Measurements from ENCODE around the gene PLXNA4. TPM values are rescaled to one million over a fixed set of nuclear protein-coding genes. Genes with fewer than 3 reads are reported as not detected.

PLXNA4 gene
- total RNA-seq, 1 donor from 2014 or later, result 3.5 TPM

- TF ChIP-seq, protein P1, sequence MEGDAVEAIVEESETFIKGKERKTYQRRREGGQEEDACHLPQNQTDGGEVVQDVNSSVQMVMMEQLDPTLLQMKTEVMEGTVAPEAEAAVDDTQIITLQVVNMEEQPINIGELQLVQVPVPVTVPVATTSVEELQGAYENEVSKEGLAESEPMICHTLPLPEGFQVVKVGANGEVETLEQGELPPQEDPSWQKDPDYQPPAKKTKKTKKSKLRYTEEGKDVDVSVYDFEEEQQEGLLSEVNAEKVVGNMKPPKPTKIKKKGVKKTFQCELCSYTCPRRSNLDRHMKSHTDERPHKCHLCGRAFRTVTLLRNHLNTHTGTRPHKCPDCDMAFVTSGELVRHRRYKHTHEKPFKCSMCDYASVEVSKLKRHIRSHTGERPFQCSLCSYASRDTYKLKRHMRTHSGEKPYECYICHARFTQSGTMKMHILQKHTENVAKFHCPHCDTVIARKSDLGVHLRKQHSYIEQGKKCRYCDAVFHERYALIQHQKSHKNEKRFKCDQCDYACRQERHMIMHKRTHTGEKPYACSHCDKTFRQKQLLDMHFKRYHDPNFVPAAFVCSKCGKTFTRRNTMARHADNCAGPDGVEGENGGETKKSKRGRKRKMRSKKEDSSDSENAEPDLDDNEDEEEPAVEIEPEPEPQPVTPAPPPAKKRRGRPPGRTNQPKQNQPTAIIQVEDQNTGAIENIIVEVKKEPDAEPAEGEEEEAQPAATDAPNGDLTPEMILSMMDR (IDR thresholded peaks at IDR 0.05; ENCODE audit: unreplicated experiment), result no peak
- Mint-ChIP-seq H3K4me1 (ENCODE audit: unreplicated experiment) (peaks cover 10% of the 10 kb centered on the region), H3K4me3 (ENCODE audit: unreplicated experiment) (no peak overlapping the region), H3K9me3 (ENCODE audit: unreplicated experiment) (no peaks in the 10 kb centered on the region), H3K36me3 (ENCODE audit: low read depth, unreplicated experiment) (no peaks in the 10 kb centered on the region), H3K27me3 (ENCODE audit: unreplicated experiment) (peaks cover 5% of the 10 kb centered on the region), H3K27ac (ENCODE audit: unreplicated experiment) (no peak overlapping the region)
- DNase-seq (ENCODE audit: low spot score), result no peak
These were observed 33.7 kb upstream of the PLXNA4 start for GRCh38 chr7:132609906-132610520.

GRCh38 chr7:132609222-132609621, 33.0 kb upstream of the PLXNA4 start:
- TF ChIP-seq, protein P1 (IDR thresholded peaks at IDR 0.05; ENCODE audit: unreplicated experiment), result no peak
- no peak overlapping the region for H3K27ac Mint-ChIP-seq (ENCODE audit: unreplicated experiment)
- H3K9me3 Mint-ChIP-seq (ENCODE audit: unreplicated experiment), result no peaks in the 10 kb centered on the region
- no peak overlapping the region for H3K4me3 Mint-ChIP-seq (ENCODE audit: unreplicated experiment)
- H3K36me3 Mint-ChIP-seq (ENCODE audit: low read depth, unreplicated experiment), result no peaks in the 10 kb centered on the region
- peaks cover 4% of the 10 kb centered on the region for H3K27me3 Mint-ChIP-seq (ENCODE audit: unreplicated experiment)
- H3K4me1 Mint-ChIP-seq (ENCODE audit: unreplicated experiment), result peaks cover 3% of the 10 kb centered on the region
- DNase-seq (ENCODE audit: low spot score), result no peak

GRCh38 chr7:132608523-132608922, 32.3 kb upstream of the PLXNA4 start:
- Mint-ChIP-seq H3K4me1 (ENCODE audit: unreplicated experiment) (peaks cover 4% of the 10 kb centered on the region), H3K4me3 (ENCODE audit: unreplicated experiment) (no peak overlapping the region), H3K27me3 (ENCODE audit: unreplicated experiment) (no peaks in the 10 kb centered on the region), H3K36me3 (ENCODE audit: low read depth, unreplicated experiment) (no peaks in the 10 kb centered on the region), H3K9me3 (ENCODE audit: unreplicated experiment) (no peaks in the 10 kb centered on the region), H3K27ac (ENCODE audit: unreplicated experiment) (no peak overlapping the region)
- DNase-seq (ENCODE audit: low spot score), result no peak
- TF ChIP-seq, protein P1 (IDR thresholded peaks at IDR 0.05; ENCODE audit: unreplicated experiment), result no peak

- H3K27ac Mint-ChIP-seq (ENCODE audit: unreplicated experiment), result no peak overlapping the region
- no peaks in the 10 kb centered on the region for H3K36me3 Mint-ChIP-seq (ENCODE audit: low read depth, unreplicated experiment)
- peaks cover 4% of the 10 kb centered on the region for H3K4me1 Mint-ChIP-seq (ENCODE audit: unreplicated experiment)
- no peak overlapping the region for H3K4me3 Mint-ChIP-seq (ENCODE audit: unreplicated experiment)
- no peaks in the 10 kb centered on the region for H3K9me3 Mint-ChIP-seq (ENCODE audit: unreplicated experiment)
- TF ChIP-seq, protein P1 (IDR thresholded peaks at IDR 0.05; ENCODE audit: unreplicated experiment), result no peak
- no peaks in the 10 kb centered on the region for H3K27me3 Mint-ChIP-seq (ENCODE audit: unreplicated experiment)
- no peak for DNase-seq (ENCODE audit: low spot score)
These were observed 31.4 kb upstream of the PLXNA4 start for GRCh38 chr7:132607656-132608055.

- Mint-ChIP-seq H3K4me3 (ENCODE audit: unreplicated experiment) (no peak overlapping the region), H3K9me3 (ENCODE audit: unreplicated experiment) (no peaks in the 10 kb centered on the region), H3K4me1 (ENCODE audit: unreplicated experiment) (peaks cover 4% of the 10 kb centered on the region), H3K27ac (ENCODE audit: unreplicated experiment) (no peak overlapping the region), H3K36me3 (ENCODE audit: low read depth, unreplicated experiment) (no peaks in the 10 kb centered on the region), H3K27me3 (ENCODE audit: unreplicated experiment) (no peaks in the 10 kb centered on the region)
- TF ChIP-seq, protein P1 (IDR thresholded peaks at IDR 0.05; ENCODE audit: unreplicated experiment), result no peak
- DNase-seq (ENCODE audit: low spot score), result no peak
These were observed 27.9 kb upstream of the PLXNA4 start for GRCh38 chr7:132604121-132604520.

All from endothelial cell (in vitro differentiated cells).